ENCODE data around the gene UBE2J2. TPM values are rescaled to one million over a fixed set of nuclear protein-coding genes. Genes with fewer than 3 reads are reported as not detected.

Gene UBE2J2
- total RNA-seq, 1 donor from 2014 or later = 65.1 TPM

DNA sequence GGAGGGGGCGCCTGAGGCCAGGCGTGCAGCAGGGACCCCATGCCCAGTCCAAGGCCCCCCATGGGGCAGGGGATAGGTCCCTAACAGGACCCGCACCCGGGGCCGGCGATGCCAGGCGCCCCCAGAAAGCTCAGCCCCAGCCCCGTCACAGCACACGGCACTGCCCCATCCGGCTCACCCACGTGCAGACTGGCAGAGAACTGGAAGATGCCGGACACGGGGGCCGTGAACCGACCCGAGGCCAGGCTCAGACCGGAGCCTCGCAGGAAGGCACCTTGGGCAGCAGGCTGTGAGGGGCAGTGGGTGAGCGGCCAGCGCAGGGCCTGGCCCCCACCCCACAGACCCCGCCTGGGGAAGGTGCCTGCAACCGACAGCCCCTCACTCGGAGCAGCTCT lies 30.4 kb downstream of the UBE2J2 start:
- H3K4me3 ChIP-seq (ENCODE audit: low read depth, low read length) = no peak overlapping the region
- TF ChIP-seq, protein P1, sequence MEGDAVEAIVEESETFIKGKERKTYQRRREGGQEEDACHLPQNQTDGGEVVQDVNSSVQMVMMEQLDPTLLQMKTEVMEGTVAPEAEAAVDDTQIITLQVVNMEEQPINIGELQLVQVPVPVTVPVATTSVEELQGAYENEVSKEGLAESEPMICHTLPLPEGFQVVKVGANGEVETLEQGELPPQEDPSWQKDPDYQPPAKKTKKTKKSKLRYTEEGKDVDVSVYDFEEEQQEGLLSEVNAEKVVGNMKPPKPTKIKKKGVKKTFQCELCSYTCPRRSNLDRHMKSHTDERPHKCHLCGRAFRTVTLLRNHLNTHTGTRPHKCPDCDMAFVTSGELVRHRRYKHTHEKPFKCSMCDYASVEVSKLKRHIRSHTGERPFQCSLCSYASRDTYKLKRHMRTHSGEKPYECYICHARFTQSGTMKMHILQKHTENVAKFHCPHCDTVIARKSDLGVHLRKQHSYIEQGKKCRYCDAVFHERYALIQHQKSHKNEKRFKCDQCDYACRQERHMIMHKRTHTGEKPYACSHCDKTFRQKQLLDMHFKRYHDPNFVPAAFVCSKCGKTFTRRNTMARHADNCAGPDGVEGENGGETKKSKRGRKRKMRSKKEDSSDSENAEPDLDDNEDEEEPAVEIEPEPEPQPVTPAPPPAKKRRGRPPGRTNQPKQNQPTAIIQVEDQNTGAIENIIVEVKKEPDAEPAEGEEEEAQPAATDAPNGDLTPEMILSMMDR (IDR thresholded peaks at IDR 0.05; ENCODE audit: insufficient read depth, low read length, poor library complexity, severe bottlenecking) = no peak
- no peak for DNase-seq (ENCODE audit: low read depth)
- peaks cover 66% of the 10 kb centered on the region for H3K27me3 ChIP-seq (ENCODE audit: control insufficient read depth, insufficient read depth, low read length)
- H3K36me3 ChIP-seq (ENCODE audit: control insufficient read depth, insufficient read depth, low read length) = no peaks in the 10 kb centered on the region

DNA sequence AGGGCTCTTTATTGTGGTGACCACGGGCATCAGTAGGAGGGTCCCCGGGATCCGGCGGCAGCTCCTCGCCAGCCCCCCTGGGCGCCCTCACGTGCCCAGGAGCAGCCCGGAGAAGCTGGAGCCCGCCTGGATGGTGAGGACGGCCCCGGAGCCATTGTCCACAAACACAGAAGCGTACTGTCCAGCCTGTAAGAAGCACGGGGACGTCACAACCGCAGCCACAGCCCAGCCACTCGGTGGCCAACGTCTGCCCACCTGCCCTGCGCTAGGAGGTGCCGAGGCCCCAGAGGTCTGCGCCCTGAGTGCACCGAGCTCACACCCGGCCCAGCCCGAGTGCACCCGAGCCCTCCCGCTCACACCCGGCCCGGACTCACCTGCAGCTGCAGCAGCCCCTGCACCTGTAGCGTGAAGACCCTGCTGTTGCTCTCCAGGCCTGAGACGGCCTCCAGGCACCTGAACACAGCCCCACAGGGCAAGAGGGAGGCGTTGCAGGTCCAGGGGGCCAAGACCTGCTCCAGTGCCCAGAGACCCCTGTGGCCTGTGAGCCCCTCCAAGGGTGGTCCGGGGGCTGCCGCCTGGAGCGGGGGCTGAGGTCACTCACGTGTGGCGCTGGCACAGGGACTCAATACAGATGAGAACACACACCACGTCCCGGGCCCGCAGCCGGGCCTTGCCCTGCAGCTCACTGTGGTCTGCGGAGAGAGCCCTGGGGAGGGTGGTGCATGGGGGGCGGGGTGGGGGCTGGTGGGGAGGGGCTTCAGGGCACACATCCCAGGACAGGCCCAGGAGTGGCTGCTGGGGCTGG lies 31.0 kb downstream of the UBE2J2 start:
- H3K36me3 ChIP-seq (ENCODE audit: control insufficient read depth, insufficient read depth, low read length) = no peaks in the 10 kb centered on the region
- TF ChIP-seq, protein P1 (IDR thresholded peaks at IDR 0.05; ENCODE audit: insufficient read depth, low read length, poor library complexity, severe bottlenecking) = no peak
- peaks cover 67% of the 10 kb centered on the region for H3K27me3 ChIP-seq (ENCODE audit: control insufficient read depth, insufficient read depth, low read length)
- H3K4me3 ChIP-seq (ENCODE audit: low read depth, low read length) = no peak overlapping the region
- DNase-seq (ENCODE audit: low read depth) = no peak

DNA sequence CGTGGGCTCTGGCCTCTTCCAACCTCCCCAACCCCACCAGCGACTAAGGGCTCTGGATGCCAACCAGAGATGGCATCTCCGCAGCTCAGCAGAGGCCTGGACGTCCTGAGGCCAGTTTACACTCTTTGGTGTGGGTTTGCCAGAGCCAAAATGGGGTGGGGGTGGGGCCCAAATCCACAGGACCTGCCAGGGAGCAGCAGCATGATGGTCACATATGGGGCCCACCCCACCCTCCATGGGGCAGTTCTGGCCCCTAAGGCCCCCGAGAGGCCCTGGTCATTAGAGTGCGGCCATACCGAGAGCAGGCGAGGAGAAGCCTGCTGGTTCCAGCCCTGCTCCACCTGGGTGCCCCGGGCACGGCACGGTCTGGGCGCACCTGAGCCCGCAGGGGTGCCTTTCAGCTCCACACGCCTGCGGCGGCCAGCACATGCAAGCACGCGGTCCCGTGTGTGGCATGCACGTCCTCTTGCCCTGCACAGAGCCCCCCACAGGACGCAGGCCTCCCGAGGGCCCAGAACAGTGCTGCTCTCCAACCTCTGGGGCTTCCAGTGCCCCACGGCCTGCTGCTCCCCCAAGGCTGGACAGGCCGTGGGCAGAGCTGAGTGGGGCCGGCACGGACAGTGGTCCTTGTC lies 31.9 kb downstream of the UBE2J2 start:
- peaks cover 58% of the 10 kb centered on the region for H3K27me3 ChIP-seq (ENCODE audit: control insufficient read depth, insufficient read depth, low read length)
- H3K36me3 ChIP-seq (ENCODE audit: control insufficient read depth, insufficient read depth, low read length) = no peaks in the 10 kb centered on the region
- TF ChIP-seq, protein P1 (IDR thresholded peaks at IDR 0.05; ENCODE audit: insufficient read depth, low read length, poor library complexity, severe bottlenecking) = no peak
- no peak for DNase-seq (ENCODE audit: low read depth)
- no peak overlapping the region for H3K4me3 ChIP-seq (ENCODE audit: low read depth, low read length)

DNA sequence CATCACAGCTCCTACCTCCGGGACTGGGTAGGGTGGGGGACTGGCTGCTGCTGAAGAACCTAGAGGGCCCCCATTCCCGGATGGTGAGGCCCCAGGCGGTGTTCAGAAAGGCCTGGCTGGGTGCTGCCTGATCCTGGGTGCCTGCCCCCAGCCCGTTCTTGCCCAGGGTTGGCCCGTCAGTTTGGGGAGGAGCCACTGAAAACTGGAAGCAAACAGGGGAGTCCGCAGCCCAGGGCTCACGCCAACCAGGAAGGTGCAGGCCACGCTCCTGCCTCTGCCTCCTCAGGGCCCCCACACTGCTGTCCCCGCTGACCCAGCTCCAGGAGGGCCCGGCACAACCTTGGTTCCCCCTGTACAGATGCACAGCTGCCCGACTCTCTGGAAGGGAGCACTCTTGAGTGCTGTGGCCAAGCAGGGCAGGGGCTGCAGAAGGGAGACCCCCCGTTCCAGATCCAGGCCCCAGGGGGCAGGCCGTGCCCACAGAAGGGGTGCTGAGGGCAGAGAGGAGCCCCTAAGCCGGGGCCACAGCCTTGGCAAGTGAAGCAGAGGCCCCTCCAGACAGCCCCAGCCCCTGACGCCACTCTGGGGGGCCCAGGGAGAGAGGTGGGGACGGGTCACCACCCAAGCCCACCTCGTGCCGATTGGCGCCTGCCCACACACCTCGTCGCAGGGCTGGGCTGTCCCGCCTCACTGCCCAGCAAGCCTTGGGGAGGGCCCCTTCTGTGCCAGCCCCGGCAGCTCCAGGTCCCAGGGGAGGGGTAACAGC lies 32.6 kb downstream of the UBE2J2 start:
- H3K4me3 ChIP-seq (ENCODE audit: low read depth, low read length) = no peak overlapping the region
- H3K36me3 ChIP-seq (ENCODE audit: control insufficient read depth, insufficient read depth, low read length) = no peaks in the 10 kb centered on the region
- TF ChIP-seq, protein P1 (IDR thresholded peaks at IDR 0.05; ENCODE audit: insufficient read depth, low read length, poor library complexity, severe bottlenecking) = no peak
- no peak for DNase-seq (ENCODE audit: low read depth)
- H3K27me3 ChIP-seq (ENCODE audit: control insufficient read depth, insufficient read depth, low read length) = peaks cover 53% of the 10 kb centered on the region

DNA sequence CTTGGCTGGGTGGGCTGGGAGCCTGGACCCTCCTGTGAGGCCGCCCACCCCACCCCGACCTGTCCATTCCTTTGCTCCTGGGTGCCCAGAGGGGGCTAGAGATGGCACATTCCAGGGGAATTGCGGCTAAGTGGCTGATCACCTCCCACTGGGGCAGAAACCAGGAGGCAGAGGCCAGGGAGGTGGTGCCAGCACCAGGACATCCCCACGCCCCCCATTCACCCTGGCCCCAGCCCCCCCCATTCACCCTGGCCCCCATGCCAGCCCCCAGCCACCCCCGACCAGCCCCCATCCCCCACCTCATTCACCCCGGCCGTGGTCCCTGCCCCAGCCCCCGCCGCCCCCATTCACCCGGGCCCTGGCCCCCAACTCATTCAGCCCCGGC lies 33.3 kb downstream of the UBE2J2 start:
- peaks cover 46% of the 10 kb centered on the region for H3K27me3 ChIP-seq (ENCODE audit: control insufficient read depth, insufficient read depth, low read length)
- no peaks in the 10 kb centered on the region for H3K36me3 ChIP-seq (ENCODE audit: control insufficient read depth, insufficient read depth, low read length)
- TF ChIP-seq, protein P1 (IDR thresholded peaks at IDR 0.05; ENCODE audit: insufficient read depth, low read length, poor library complexity, severe bottlenecking) = no peak
- DNase-seq (ENCODE audit: low read depth) = no peak
- no peak overlapping the region for H3K4me3 ChIP-seq (ENCODE audit: low read depth, low read length)

Data from kidney epithelial cell (primary cell).